HepG2 (cell line): Measurements from ENCODE around the gene ADAMTS13. TPM values are rescaled to one million over a fixed set of nuclear protein-coding genes. Genes with fewer than 3 reads are reported as not detected.
A peak's percentile ranks its signal among the peaks of the same experiment; 100 is the strongest.

Source experiments
- AKNA ChIP-seq: sonication (generic); formaldehyde crosslinking; IDR thresholded peaks from 2 replicates; pipeline ENCODE4 v1.4.0; 2020; ENCODE audit warnings: missing genetic modification reagents, borderline replicate concordance
- ARID4A ChIP-seq: sonication (generic); formaldehyde crosslinking; IDR thresholded peaks from 2 replicates; pipeline ENCODE4 v1.5.0; 2020; ENCODE audit warnings: mild to moderate bottlenecking, missing genetic modification reagents, borderline replicate concordance
- BCL3 ChIP-seq: sonication (generic); formaldehyde crosslinking; IDR thresholded peaks from 2 replicates; pipeline ENCODE4 v1.5.1; 2020; ENCODE audit warnings: mild to moderate bottlenecking, missing genetic modification reagents, moderate library complexity
- ELF1 ChIP-seq: sonication (generic); formaldehyde crosslinking; IDR thresholded peaks from 2 replicates; pipeline ENCODE4 v1.4.0; 2020; ENCODE audit warnings: missing genetic modification reagents
- FOXC1 ChIP-seq: sonication (generic); formaldehyde crosslinking; IDR thresholded peaks from 2 replicates; pipeline ENCODE4 v1.8.0; 2022; ENCODE audit warnings: mild to moderate bottlenecking, missing genetic modification reagents, borderline replicate concordance
- FOXJ3 ChIP-seq: sonication (generic); formaldehyde crosslinking; IDR thresholded peaks from 2 replicates; pipeline ENCODE4 v1.4.0; 2020; ENCODE audit warnings: missing genetic modification reagents, mild to moderate bottlenecking, borderline replicate concordance
- FOXK2 ChIP-seq: fragments of 450-650 bp; IDR thresholded peaks from 2 replicates; pipeline ENCODE4 v1.6.1; 2016
- GLMP ChIP-seq: sonication (generic); formaldehyde crosslinking; IDR thresholded peaks from 2 replicates; pipeline ENCODE4 v1.9.0; 2021; ENCODE audit warnings: missing genetic modification reagents, mild to moderate bottlenecking, borderline replicate concordance
- PAWR ChIP-seq: sonication (generic); formaldehyde crosslinking; IDR thresholded peaks from 2 replicates; pipeline ENCODE4 v1.4.0; 2020; ENCODE audit warnings: missing genetic modification reagents, mild to moderate bottlenecking, borderline replicate concordance
- RELA ChIP-seq: sonication (generic); formaldehyde crosslinking; IDR thresholded peaks from 2 replicates; pipeline ENCODE4 v1.4.0; 2020; ENCODE audit warnings: missing genetic modification reagents
- ZBTB7A ChIP-seq: sonication (generic); formaldehyde crosslinking; IDR thresholded peaks from 2 replicates; pipeline ENCODE4 v1.8.0; 2022; ENCODE audit warnings: mild to moderate bottlenecking, missing genetic modification reagents
- ZHX1 ChIP-seq: sonication (generic); formaldehyde crosslinking; IDR thresholded peaks from 2 replicates; pipeline ENCODE4 v1.8.1; 2022; ENCODE audit warnings: low read depth, mild to moderate bottlenecking, missing genetic modification reagents
- ZNF121 ChIP-seq: sonication (generic); formaldehyde crosslinking; IDR thresholded peaks from 2 replicates; pipeline ENCODE4 v1.5.0; 2020; ENCODE audit warnings: mild to moderate bottlenecking, missing genetic modification reagents
- ZNF775 ChIP-seq: sonication (generic); formaldehyde crosslinking; IDR thresholded peaks from 2 replicates; pipeline ENCODE4 v1.4.0; 2020; ENCODE audit warnings: missing genetic modification reagents, mild to moderate bottlenecking, moderate library complexity, borderline replicate concordance
- polyA plus RNA-seq, 8 experiments: library from polyadenylated mRNA; depleted of rRNA in 3 of 8; stranded (reverse) in 7 of 8; unstranded in 1 of 8; fragments of >200 nt; fragmentation: Illumina TruSeq in 4 of 8; extraction: Trizol in 4 of 8; gene quantifications; 2 replicates each; pipeline versions ENCODE4 v1.2.1 to v1.2.3, GENCODE V29; 2011 to 2016; ENCODE audit warnings: low read depth in 4 of 8, missing spikeins in 1 of 8, mixed read lengths in 1 of 8; ENCODE audit not compliant: insufficient read depth in 1 of 8
- total RNA-seq, 5 experiments: library from RNA; depleted of rRNA; stranded (reverse); fragments of >200 nt; fragmentation: Illumina TruSeq; extraction: Trizol; gene quantifications; 2 replicates each; pipeline ENCODE4 v1.2.3, GENCODE V29; 2016; ENCODE audit warnings: low read depth in 1 of 5

ADAMTS13 gene
- total and polyA plus RNA-seq, 2 of the 13 experiments (the other 11 are each of a cell fraction or from before 2014, with no cell fraction given): 0.91 to 4.5 TPM

- TF ChIP-seq BCL3: no peak
- no peak for TF ChIP-seq GLMP
- TF ChIP-seq ZHX1: no peak
- TF ChIP-seq ZNF121 (CRISPR knock-in tag): no peak
- no peak for TF ChIP-seq ZBTB7A (CRISPR knock-in tag)
- TF ChIP-seq FOXC1 (CRISPR knock-in tag): no peak
- no peak for TF ChIP-seq FOXK2
- TF ChIP-seq FOXJ3: no peak
- TF ChIP-seq PAWR (CRISPR knock-in tag): 0 out of 2 replicates have a peak, but pooled peaks have one; percentile 19
- TF ChIP-seq ZNF775 (CRISPR knock-in tag): no peak
- no peak for TF ChIP-seq ELF1 (CRISPR knock-in tag)
- TF ChIP-seq ARID4A (CRISPR knock-in tag): no peak
- TF ChIP-seq RELA (CRISPR knock-in tag): no peak
- TF ChIP-seq AKNA (CRISPR knock-in tag): no peak
Observed at GRCh38 chr9:133505901-133506652, 83.9 kb downstream of the ADAMTS13 start (continued).
